ENCODE data around the gene RRAGD. TPM values are rescaled to one million over a fixed set of nuclear protein-coding genes. Genes with fewer than 3 reads are reported as not detected.

The RRAGD gene
- total and polyA plus RNA-seq, 2 of the 13 experiments (the other 11 are each of a cell fraction or from before 2014, with no cell fraction given) = 0.35 to 0.53 TPM

DNA sequence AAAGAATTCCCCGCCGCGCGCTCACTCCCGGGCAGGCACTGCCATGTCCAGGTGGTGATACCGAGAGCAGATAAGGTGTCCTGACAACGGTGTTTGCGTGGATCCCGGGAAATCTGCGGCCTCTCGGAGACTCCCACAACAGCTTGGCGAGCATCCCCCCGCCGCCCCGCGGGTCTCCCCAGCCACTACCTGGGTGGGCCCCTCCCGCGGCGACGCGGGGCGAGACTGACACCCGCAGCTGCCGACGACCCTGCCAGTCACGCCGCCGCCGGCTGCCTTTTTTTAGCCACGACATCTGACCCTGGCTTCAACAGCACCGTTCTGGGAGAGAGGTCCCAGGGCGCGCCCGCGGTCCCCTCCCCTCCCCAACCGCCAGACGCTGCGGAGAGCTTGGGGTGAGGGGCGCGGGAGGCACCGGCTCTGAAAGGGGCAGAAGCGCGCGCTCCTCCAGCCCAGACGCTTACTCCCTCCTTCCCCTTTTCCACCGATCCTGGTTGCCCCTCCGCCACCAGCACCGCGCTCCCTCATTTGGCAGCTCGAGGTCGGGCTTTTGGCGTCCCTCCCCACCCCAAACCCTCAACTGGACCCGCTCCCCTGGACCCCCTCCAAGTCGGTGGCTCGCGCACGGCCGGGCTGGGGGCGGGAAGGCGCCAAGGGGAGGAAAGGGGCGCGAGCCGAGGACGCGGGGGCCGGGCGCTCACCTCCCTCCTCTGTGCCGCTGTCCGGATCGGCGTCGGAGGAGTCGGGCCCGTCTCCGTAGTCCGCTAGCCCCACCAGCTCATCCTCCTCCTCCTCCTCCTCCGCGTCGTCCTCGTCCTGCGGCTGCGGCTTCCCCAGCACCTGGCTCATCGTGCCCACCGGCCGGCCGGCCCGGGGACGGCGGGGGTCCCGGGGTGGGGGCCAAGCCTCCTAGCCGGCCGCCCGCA lies 665 bp downstream of the RRAGD start:
- POLR2A ChIA-PET = no interaction called here
- BruUV-seq (replicated peaks) = no TSS peak
- DNase-seq (ENCODE audit: low spot score) (no peak), FAIRE-seq (no peak), ATAC-seq (peak; percentile 74)
- in situ Hi-C loops (cut with HindIII; ENCODE audit: extremely low pct_ligation_motif_present, low pct_unique_long_range_greater_than_20kb) (no loop called here), intact Hi-C loops (cut with micrococcal nuclease; ENCODE audit: unreplicated experiment) (no loop called here)
- Histone ChIP-seq H3K4me3 (replicated peaks in 1 of 3; ENCODE audit: insufficient read depth in 1 of 3, low read depth in 2 of 3, low read length in 3 of 3) (peak overlapping the region; percentile 60 to 72 (median 62); a peak in 5 of 6 replicates), H3K9ac (ENCODE audit: insufficient read depth, low read depth, low read length) (no peak overlapping the region), H3K9me3 (ENCODE audit: low read length) (no peaks in the 10 kb centered on the region), H3K4me2 (ENCODE audit: low read depth, low read length) (peak overlapping the region; percentile 78), H3K27me3 (ENCODE audit: control insufficient read depth in 1 of 2, insufficient read depth in 2 of 2, low read length in 2 of 2) (peaks cover 1 to 51% of the 10 kb centered on the region in 2 experiments; a peak in 4 of 5 replicates), H3K4me1 (ENCODE audit: insufficient read depth, low read length) (peaks cover 25% of the 10 kb centered on the region), H3K36me3 (replicated peaks in 1 of 2; ENCODE audit: control insufficient read depth in 1 of 2, insufficient read depth in 2 of 2, low read length in 2 of 2) (no peaks in the 10 kb centered on the region), H2AFZ (ENCODE audit: low read length) (no peak overlapping the region), H3K79me2 (ENCODE audit: insufficient read depth, low read length) (no peaks in the 10 kb centered on the region), H4K20me1 (ENCODE audit: insufficient read depth, low read length) (no peaks in the 10 kb centered on the region), H3K27ac (ENCODE audit: extremely low read length, insufficient read depth, low read length) (no peak overlapping the region)
- WGBS (ENCODE audit: low lambda C conversion rate) = 1% methylated on average over 31 of the region's 93 CpGs
- CTCF ChIA-PET (ENCODE audit: low intra/inter-chr PET ratio, low total read pairs) = no interaction called here
- TF ChIP-seq NRL (CRISPR knock-in tag; IDR thresholded peaks at IDR 0.05; ENCODE audit: borderline replicate concordance) (0 out of 2 replicates have a peak, but pooled peaks have one; percentile 31), ZNF709 (CRISPR knock-in tag; IDR thresholded peaks at IDR 0.05) (no peak), HNRNPLL (IDR thresholded peaks at IDR 0.05; ENCODE audit: low read depth, low read length, poor library complexity, severe bottlenecking) (peak; percentile 70), TCF7L2 (IDR thresholded peaks at IDR 0.05; ENCODE audit: low read depth, low read length) (no peak), EZH2 (conservative IDR thresholded peaks at IDR 0.05; ENCODE audit: low read depth, low read length) (peak; percentile 26), ZNF121 (CRISPR knock-in tag; IDR thresholded peaks at IDR 0.05) (peak; percentile 87), ZNF777 (CRISPR knock-in tag; IDR thresholded peaks at IDR 0.05) (peak; percentile 84), ZNF766 (CRISPR knock-in tag; IDR thresholded peaks at IDR 0.05; ENCODE audit: borderline replicate concordance) (no peak), AHR (CRISPR knock-in tag; IDR thresholded peaks at IDR 0.05) (no peak), ZNF75D (CRISPR knock-in tag; IDR thresholded peaks at IDR 0.05; ENCODE audit: borderline replicate concordance) (no peak)
- TF ChIP-seq, protein P1, sequence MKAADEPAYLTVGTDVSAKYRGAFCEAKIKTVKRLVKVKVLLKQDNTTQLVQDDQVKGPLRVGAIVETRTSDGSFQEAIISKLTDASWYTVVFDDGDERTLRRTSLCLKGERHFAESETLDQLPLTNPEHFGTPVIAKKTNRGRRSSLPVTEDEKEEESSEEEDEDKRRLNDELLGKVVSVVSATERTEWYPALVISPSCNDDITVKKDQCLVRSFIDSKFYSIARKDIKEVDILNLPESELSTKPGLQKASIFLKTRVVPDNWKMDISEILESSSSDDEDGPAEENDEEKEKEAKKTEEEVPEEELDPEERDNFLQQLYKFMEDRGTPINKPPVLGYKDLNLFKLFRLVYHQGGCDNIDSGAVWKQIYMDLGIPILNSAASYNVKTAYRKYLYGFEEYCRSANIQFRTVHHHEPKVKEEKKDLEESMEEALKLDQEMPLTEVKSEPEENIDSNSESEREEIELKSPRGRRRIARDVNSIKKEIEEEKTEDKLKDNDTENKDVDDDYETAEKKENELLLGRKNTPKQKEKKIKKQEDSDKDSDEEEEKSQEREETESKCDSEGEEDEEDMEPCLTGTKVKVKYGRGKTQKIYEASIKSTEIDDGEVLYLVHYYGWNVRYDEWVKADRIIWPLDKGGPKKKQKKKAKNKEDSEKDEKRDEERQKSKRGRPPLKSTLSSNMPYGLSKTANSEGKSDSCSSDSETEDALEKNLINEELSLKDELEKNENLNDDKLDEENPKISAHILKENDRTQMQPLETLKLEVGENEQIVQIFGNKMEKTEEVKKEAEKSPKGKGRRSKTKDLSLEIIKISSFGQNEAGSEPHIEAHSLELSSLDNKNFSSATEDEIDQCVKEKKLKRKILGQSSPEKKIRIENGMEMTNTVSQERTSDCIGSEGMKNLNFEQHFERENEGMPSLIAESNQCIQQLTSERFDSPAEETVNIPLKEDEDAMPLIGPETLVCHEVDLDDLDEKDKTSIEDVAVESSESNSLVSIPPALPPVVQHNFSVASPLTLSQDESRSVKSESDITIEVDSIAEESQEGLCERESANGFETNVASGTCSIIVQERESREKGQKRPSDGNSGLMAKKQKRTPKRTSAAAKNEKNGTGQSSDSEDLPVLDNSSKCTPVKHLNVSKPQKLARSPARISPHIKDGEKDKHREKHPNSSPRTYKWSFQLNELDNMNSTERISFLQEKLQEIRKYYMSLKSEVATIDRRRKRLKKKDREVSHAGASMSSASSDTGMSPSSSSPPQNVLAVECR (CRISPR knock-in tag; IDR thresholded peaks at IDR 0.05; ENCODE audit: borderline replicate concordance) = peak; percentile 20; the same call in 1 of the 2 replicates
- TF ChIP-seq, protein P2, sequence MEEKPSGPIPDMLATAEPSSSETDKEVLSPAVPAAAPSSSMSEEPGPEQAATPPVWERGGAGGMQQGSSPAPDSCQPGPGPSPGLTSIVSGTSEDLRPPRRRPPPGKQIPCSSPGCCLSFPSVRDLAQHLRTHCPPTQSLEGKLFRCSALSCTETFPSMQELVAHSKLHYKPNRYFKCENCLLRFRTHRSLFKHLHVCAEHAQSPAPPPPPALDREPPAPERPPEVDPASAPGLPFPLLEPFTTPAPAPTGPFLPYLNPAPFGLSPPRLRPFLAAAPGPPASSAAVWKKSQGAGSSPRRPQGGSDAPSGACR (CRISPR knock-in tag; IDR thresholded peaks at IDR 0.05) = 0 out of 2 replicates have a peak, but pooled peaks have one; percentile 45
- TF ChIP-seq, protein P3, sequence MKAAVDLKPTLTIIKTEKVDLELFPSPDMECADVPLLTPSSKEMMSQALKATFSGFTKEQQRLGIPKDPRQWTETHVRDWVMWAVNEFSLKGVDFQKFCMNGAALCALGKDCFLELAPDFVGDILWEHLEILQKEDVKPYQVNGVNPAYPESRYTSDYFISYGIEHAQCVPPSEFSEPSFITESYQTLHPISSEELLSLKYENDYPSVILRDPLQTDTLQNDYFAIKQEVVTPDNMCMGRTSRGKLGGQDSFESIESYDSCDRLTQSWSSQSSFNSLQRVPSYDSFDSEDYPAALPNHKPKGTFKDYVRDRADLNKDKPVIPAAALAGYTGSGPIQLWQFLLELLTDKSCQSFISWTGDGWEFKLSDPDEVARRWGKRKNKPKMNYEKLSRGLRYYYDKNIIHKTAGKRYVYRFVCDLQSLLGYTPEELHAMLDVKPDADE (CRISPR knock-in tag; IDR thresholded peaks at IDR 0.05) = 0 out of 2 replicates have a peak, but pooled peaks have one; percentile 25
- TF ChIP-seq, protein P4, sequence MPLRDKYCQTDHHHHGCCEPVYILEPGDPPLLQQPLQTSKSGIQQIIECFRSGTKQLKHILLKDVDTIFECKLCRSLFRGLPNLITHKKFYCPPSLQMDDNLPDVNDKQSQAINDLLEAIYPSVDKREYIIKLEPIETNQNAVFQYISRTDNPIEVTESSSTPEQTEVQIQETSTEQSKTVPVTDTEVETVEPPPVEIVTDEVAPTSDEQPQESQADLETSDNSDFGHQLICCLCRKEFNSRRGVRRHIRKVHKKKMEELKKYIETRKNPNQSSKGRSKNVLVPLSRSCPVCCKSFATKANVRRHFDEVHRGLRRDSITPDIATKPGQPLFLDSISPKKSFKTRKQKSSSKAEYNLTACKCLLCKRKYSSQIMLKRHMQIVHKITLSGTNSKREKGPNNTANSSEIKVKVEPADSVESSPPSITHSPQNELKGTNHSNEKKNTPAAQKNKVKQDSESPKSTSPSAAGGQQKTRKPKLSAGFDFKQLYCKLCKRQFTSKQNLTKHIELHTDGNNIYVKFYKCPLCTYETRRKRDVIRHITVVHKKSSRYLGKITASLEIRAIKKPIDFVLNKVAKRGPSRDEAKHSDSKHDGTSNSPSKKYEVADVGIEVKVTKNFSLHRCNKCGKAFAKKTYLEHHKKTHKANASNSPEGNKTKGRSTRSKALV (CRISPR knock-in tag; IDR thresholded peaks at IDR 0.05) = peak; percentile 76; the same call in 1 of the 2 replicates

Data from HepG2 (cell line).